GM19351 (cell line): Measurements from ENCODE around the gene IRF7.

Experiments used
- ATAC-seq: cut with Tn5 transposase; IDR thresholded peaks from one replicate; pipeline ENCODE4 v1.9.1; 2021; ENCODE audit warnings: mild to moderate bottlenecking, moderate library complexity; ENCODE audit not compliant: unreplicated experiment

IRF7 gene

DNA sequence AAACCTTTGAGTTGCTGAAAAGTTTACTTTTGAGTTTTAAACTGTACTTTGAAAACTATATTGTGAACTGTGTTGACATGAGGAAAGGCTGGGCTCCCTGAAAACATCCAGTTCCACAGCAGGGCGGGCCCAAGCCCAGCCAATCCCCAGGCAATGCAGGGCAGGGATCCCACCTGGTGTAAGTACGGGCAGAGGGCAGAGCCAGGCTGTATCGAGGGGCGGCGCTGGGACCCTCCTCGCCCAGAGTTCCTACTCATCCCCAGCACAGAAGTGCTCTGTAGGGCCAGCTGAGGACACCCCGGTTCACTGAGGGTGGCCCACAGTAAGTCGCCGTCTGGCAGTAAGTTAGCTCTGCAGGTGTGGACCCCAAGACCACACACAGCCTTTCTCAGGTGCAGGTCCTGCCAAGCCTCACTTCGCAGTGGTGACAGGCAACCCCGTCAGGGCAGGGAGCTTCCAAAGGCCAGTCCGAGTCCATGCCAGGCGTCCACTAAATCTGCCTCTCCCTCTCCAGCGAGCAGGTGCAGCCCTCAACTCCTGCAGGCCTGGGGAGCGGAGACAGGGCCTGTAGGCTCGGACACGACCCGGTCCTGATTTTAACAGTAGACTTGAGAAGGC is 48.6 kb downstream of the IRF7 start:
- ATAC-seq: no peak

DNA sequence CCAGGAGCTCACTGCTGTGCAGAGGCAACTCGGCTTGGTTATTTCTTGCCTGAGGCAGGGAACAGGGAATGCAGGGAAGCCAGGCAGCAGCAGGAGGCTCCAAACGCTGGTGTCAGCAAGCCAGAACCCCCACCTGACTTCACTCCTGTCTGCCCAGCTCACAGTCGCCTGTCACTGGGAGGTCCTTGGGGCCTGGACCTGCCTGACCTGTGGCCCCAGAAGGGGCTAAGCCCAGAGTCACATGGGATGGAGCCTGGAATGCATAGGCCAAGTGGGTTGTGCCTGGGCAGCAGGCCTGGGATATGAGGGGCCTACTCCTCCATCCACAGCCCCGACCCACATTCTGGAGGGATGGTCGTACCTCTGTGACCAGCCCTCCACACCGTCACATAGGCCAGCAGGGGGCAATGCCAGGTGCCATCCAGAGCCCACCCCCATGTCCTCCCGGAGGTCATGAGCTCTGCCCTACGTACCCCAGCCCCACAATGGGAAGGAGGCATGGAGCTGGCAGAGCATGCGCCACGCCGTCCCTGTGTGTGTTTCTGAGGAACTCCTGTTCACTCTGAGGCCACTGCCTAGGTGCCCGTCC is 49.7 kb downstream of the IRF7 start:
- ATAC-seq: no peak

DNA sequence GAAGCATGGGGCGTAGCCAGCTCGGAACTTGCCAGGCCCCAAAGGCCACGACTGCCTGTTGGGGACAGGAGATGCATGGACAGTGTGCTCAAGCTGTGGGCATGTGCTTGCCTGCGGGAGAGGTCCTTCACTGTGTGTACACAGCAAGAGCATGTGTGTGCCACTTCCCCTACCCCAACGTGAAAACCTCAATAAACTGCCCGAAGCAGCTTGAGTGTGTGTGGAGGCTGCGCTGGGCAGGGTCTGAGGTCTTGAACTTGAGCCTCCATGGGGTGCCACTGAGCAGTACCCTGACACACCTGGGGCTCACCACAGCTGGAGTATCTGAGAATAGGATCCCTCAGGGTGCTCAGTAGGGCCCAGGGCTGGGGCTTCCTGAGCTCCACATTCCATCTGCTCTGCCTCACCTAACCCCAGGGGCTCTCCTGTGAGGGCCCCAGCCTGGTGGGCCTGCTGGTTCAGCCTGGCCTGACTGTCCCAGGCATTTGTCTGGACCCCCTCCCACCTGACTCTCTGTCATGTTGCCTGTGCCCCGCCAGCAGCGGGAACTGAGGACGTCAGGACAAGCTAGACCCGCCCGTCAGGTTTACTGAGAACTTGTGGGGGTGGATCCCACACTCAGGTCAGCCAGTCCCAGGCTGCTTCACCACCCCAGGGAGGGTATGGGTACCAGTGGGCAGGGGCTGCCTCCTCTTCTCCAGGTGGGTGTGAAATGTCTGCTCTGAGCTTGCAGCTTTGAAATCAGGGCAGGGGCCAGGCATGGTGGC is 51.8 kb downstream of the IRF7 start:
- no peak for ATAC-seq

DNA sequence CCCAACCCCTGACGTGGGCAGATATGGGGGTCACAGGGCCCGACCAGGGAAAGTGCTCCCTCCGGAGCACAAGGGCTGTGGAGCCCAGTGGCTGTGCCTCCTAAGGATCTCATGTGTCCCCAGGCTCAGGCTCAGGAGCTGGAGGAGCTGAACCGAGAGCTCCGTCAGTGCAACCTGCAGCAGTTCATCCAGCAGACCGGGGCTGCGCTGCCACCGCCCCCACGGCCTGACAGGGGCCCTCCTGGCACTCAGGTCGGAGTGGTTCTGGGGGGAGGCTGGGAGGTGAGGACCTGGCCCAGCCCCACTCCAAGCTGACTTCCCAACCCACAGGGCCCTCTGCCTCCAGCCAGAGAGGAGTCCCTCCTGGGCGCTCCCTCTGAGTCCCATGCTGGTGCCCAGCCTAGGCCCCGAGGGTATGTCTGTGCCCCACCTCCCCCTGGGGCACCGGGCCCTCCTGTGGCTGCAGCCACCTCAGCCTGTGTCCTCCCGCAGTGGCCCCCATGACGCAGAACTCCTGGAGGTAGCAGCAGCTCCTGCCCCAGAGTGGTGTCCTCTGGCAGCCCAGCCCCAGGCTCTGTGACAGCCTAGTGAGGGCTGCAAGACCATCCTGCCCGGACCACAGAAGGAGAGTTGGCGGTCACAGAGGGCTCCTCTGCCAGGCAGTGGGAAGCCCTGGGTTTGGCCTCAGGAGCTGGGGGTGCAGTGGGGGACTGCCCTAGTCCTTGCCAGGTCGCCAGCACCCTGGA is 52.5 kb downstream of the IRF7 start:
- ATAC-seq: no peak
